ENCODE measurements around the gene CTBP2. TPM values are rescaled to one million over a fixed set of nuclear protein-coding genes. Genes with fewer than 3 reads are reported as not detected.
"Not testable (repeated sequence)": the region's sequence is repeated elsewhere in the genome, so short reads cannot be mapped to it uniquely, and the experiment has no call there.

CTBP2 gene
- total RNA-seq, 2 experiments from 2014 or later, result 0.19 to 0.42 TPM

DNA sequence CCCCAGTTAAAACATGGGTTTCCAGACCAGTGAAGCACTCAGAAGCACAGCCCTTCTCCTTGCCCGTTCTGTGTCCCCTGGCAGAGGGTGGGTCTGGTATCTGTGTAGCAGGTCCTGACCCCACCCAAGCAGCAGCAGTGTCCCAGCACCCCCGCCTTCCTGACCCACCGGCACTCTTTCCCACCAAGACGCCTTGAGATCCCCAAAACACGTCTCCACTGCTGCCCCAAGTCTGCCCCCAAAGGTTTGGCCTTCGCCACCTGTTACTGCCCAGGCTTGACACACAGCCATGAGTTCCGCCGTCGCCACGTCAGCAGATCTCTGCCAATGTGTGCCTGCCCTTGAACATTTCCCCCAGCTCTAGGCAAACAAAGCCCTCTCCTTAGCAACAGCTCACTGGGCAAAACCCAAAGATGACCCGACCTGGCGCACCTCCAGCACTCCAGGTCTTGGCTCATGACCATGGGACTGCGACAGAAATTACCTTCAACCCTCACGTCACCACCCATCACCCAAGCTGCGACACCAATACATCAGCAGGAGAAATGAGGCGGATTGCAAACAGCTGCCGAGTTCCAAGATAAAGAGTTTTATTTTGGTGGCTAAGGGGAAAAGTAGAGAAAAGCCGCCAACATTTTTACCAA lies 75.6 kb downstream of the CTBP2 start:
- intact Hi-C loops (cut with micrococcal nuclease), result no loop called here
- H3K36me3 Mint-ChIP-seq (ENCODE audit: low read depth), result no peaks in the 10 kb centered on the region
- H3K9me3 Mint-ChIP-seq, result no peaks in the 10 kb centered on the region
- CTCF ChIA-PET, result interaction anchor here (0.9 kb wide), 1 partner anchor 164 kb away, joined by 3 read pairs; no protein-coding TSS in a partner anchor
- DNase-seq, result no peak
- no peaks in the 10 kb centered on the region for H3K4me1 Mint-ChIP-seq (ENCODE audit: low read depth)
- no peak overlapping the region for H3K4me3 Mint-ChIP-seq
- H3K27me3 Mint-ChIP-seq (ENCODE audit: low read depth), result no peaks in the 10 kb centered on the region
- no peak overlapping the region for H3K27ac Mint-ChIP-seq

DNA sequence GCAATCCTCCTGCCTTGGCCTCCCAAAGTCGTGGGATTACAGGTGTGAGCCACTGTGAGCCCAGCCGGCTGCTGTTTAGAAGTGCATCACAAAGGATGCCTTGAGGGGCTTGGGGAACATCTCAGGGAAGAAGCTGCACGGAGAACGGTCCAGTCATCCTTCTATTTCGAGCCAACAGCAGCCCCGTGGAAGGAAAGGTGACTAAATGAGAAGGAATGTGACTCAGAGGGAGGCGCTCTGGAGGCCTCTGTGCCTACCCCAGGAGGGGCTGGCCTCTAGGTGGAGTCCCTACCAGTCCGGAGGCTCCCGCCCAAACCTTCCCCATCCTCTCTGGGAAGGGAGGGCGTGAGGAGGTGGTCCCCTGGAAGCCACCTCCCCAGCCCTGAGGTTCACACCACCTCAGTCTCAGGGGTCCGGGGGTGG lies 76.2 kb downstream of the CTBP2 start:
- no peak for DNase-seq
- Mint-ChIP-seq H3K9me3 (no peaks in the 10 kb centered on the region), H3K27ac (no peak overlapping the region), H3K27me3 (ENCODE audit: low read depth) (no peaks in the 10 kb centered on the region), H3K4me1 (ENCODE audit: low read depth) (no peaks in the 10 kb centered on the region), H3K36me3 (ENCODE audit: low read depth) (no peaks in the 10 kb centered on the region), H3K4me3 (no peak overlapping the region)
- CTCF ChIA-PET, result no interaction called here
- intact Hi-C loops (cut with micrococcal nuclease), result no loop called here

- H3K27ac Mint-ChIP-seq, result no peak overlapping the region
- no peak overlapping the region for H3K4me3 Mint-ChIP-seq
- H3K9me3 Mint-ChIP-seq, result no peaks in the 10 kb centered on the region
- H3K36me3 Mint-ChIP-seq (ENCODE audit: low read depth), result no peaks in the 10 kb centered on the region
- CTCF ChIA-PET, result no interaction called here
- intact Hi-C loops (cut with micrococcal nuclease), result no loop called here
- no peak for DNase-seq
- no peaks in the 10 kb centered on the region for H3K27me3 Mint-ChIP-seq (ENCODE audit: low read depth)
- H3K4me1 Mint-ChIP-seq (ENCODE audit: low read depth), result no peaks in the 10 kb centered on the region
Measured at GRCh38 chr10:125083576-125083920, 76.8 kb downstream of the CTBP2 start.

DNA sequence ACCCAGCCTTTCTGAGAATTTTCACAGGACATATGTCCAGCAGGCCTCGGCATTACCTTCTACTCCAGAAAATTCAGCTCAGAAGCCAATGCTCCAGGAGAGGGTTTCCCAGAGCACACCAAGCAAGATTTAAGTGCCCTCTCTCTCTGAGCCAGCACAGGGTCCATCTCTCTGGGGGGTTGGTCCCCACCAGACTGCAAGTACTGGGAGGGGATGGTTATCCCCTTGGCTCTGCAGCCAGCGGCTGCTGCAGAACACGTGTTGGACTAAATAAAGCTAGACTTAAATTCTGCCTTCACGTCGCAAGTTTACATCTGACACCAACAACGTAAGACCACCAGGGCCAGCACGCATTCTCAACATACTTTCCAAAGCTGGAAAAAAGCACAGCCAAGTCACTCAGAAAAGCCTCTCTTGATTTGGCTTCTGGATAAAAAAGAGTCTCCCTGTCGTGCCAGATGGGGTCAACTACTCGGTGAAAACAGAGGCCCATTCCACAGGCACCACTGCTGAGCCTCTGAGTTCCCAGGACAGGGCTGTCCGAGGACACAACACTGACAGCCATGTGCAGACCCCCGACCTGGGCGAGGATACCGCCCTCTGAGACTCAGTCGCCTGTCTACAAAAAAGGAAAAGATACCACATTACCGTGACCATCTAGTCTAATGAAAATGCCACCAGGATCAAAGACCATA lies 77.3 kb downstream of the CTBP2 start:
- CTCF ChIA-PET, result no interaction called here
- no peak for DNase-seq
- H3K9me3 Mint-ChIP-seq, result no peaks in the 10 kb centered on the region
- H3K36me3 Mint-ChIP-seq (ENCODE audit: low read depth), result no peaks in the 10 kb centered on the region
- no peak overlapping the region for H3K27ac Mint-ChIP-seq
- H3K27me3 Mint-ChIP-seq (ENCODE audit: low read depth), result no peaks in the 10 kb centered on the region
- intact Hi-C loops (cut with micrococcal nuclease), result no loop called here
- no peaks in the 10 kb centered on the region for H3K4me1 Mint-ChIP-seq (ENCODE audit: low read depth)
- H3K4me3 Mint-ChIP-seq, result no peak overlapping the region

DNA sequence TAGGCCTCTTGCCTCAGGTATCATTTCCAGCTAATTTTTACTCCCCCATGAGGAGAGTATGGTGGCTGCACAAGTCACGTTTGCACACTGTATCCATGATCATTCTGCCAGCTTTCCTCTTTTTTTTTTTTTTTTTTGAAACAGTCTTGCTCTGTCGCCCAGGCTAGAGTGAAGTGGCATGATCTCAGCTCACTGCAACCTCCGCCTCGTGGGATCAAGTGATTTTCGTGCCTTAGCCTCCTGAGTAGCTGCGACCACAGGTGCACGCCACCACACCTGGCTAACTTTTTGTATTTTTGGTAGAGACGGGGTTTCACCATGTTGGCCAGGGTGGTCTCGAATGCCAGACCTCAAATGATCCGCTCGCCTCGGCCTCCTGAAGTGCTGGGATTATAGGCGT lies 77.9 kb downstream of the CTBP2 start:
- CTCF ChIA-PET; H3K36me3 Mint-ChIP-seq (ENCODE audit: low read depth); DNase-seq; H3K9me3 Mint-ChIP-seq; intact Hi-C loops (cut with micrococcal nuclease); H3K4me1 Mint-ChIP-seq (ENCODE audit: low read depth); H3K27ac Mint-ChIP-seq; H3K4me3 Mint-ChIP-seq; H3K27me3 Mint-ChIP-seq (ENCODE audit: low read depth): not testable (repeated sequence)

- no peaks in the 10 kb centered on the region for H3K9me3 Mint-ChIP-seq
- no peaks in the 10 kb centered on the region for H3K36me3 Mint-ChIP-seq (ENCODE audit: low read depth)
Measured at GRCh38 chr10:125081931-125082330, 78.4 kb downstream of the CTBP2 start.

DNA sequence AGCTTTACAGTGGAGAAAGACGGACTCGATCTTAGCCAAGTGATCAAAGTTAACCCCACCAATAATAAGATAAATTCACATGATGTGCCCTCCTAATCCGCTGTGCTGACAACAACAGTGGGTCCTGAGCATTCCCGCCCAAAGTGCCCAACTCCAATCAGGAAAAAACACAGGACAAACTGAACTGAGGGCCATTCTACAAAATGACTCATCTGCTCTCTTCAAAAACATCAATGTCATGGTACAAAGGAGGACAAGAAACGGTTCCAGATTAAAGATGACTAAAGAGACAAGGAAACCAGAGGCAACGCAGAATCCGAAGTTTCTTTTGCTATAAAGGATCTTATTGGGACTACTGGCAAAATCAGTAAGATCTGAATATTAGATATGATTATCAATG lies 79.4 kb downstream of the CTBP2 start:
- no peaks in the 10 kb centered on the region for H3K4me1 Mint-ChIP-seq (ENCODE audit: low read depth)
- H3K27ac Mint-ChIP-seq, result no peak overlapping the region
- CTCF ChIA-PET, result no interaction called here
- H3K36me3 Mint-ChIP-seq (ENCODE audit: low read depth), result no peaks in the 10 kb centered on the region
- no peaks in the 10 kb centered on the region for H3K9me3 Mint-ChIP-seq
- no peak overlapping the region for H3K4me3 Mint-ChIP-seq
- intact Hi-C loops (cut with micrococcal nuclease), result no loop called here
- no peaks in the 10 kb centered on the region for H3K27me3 Mint-ChIP-seq (ENCODE audit: low read depth)
- no peak for DNase-seq

More at GRCh38 chr10:125081931-125082330, 78.4 kb downstream of the CTBP2 start:
- intact Hi-C loops (cut with micrococcal nuclease), result no loop called here
- CTCF ChIA-PET, result no interaction called here
- Mint-ChIP-seq H3K4me1 (ENCODE audit: low read depth) (no peaks in the 10 kb centered on the region), H3K4me3 (no peak overlapping the region), H3K27ac (no peak overlapping the region), H3K27me3 (ENCODE audit: low read depth) (no peaks in the 10 kb centered on the region)
- DNase-seq, result no peak

DNA sequence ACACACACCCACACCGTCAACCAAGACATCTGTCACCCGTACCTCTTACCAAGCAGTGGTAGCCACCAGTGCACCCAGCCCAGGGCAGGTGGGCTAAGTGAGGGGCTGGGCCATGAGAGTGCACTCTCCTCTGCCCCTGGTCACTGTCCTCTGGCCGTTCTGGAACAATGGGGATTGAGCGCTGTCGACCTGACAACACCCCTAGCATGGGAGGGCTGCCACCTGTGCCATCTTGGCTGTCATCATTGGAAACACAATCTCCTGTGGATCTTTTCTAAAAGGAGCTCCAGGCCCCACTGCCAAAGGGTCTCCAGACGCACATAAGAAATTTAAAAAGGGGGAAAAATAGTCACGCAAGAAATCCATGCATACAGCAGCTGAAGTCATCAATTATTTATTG lies 80.1 kb downstream of the CTBP2 start:
- no peak overlapping the region for H3K4me3 Mint-ChIP-seq
- intact Hi-C loops (cut with micrococcal nuclease), result no loop called here
- H3K27me3 Mint-ChIP-seq (ENCODE audit: low read depth), result no peaks in the 10 kb centered on the region
- no peak for DNase-seq
- no peaks in the 10 kb centered on the region for H3K9me3 Mint-ChIP-seq
- H3K27ac Mint-ChIP-seq, result no peak overlapping the region
- CTCF ChIA-PET, result no interaction called here
- no peaks in the 10 kb centered on the region for H3K36me3 Mint-ChIP-seq (ENCODE audit: low read depth)
- no peaks in the 10 kb centered on the region for H3K4me1 Mint-ChIP-seq (ENCODE audit: low read depth)

DNA sequence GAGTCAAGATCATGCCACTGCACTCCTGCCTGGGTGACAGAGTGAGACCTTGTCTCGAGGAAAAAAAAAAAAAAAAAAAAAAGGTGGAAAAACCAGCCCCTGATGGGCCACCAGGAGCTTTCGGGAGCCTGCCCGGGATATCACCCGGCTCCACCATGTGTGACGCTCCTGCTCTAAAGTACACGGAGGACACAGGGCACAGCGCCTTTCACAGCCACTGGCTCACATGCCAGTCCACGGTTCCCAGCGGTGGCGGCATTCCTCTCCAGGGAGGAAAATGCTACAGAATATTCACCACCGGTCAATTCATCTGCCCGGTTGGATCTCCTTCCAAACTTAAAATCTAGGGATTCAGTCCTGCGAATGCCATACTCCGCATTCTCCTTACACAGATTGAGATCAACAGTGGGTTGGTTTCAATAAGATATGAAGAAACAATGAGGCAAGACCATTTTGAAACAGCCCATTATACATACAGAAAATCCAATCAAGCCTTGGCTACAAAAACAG lies 81.2 kb downstream of the CTBP2 start:
- no peaks in the 10 kb centered on the region for H3K9me3 Mint-ChIP-seq
- H3K4me3 Mint-ChIP-seq, result no peak overlapping the region
- no peak overlapping the region for H3K27ac Mint-ChIP-seq
- CTCF ChIA-PET, result interaction anchor here (0.6 kb wide), 1 partner anchor 1060 kb away, joined by 6 read pairs; no protein-coding TSS in a partner anchor
- H3K27me3 Mint-ChIP-seq (ENCODE audit: low read depth), result no peaks in the 10 kb centered on the region
- H3K4me1 Mint-ChIP-seq (ENCODE audit: low read depth), result no peaks in the 10 kb centered on the region
- no peak for DNase-seq
- intact Hi-C loops (cut with micrococcal nuclease), result no loop called here
- no peaks in the 10 kb centered on the region for H3K36me3 Mint-ChIP-seq (ENCODE audit: low read depth)

DNA sequence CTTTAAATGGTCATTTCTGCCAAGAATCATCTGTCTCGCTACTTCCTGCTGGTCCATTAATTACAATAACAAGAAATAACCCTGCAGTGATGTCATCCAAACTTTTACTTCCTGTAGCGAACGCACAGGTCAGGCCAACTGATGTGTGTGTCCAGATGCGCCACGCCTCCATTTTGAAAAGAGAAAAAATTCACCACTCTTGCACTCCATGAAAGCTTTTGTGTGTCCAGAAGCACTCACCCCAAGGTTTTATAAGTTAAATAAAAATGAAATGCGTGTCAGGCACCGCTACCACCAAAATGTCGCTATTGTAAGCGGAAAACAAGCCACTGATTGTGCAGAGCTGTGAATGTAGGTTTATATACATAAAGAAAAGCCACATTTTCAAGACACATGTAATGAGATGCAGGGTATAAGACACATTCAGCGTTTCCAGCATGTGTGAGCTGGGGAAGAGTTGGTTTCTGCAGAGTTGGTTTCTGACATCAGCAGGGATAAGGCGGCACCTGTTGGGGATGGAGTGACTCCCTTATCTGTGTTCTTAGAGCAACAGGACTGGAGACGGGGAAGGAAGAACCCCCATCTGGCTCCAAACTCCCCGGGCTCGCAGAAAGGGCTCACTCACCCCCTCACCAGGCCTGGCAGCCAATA lies 83.3 kb downstream of the CTBP2 start:
- CTCF ChIA-PET, result no interaction called here
- Mint-ChIP-seq H3K4me1 (ENCODE audit: low read depth) (no peaks in the 10 kb centered on the region), H3K4me3 (no peak overlapping the region), H3K36me3 (ENCODE audit: low read depth) (no peaks in the 10 kb centered on the region), H3K9me3 (no peaks in the 10 kb centered on the region), H3K27ac (no peak overlapping the region), H3K27me3 (ENCODE audit: low read depth) (no peaks in the 10 kb centered on the region)
- intact Hi-C loops (cut with micrococcal nuclease), result no loop called here
- DNase-seq, result no peak

GRCh38 chr10:125076121-125076825 lies 84.1 kb downstream of the CTBP2 start:
- Mint-ChIP-seq H3K27me3 (ENCODE audit: low read depth) (no peaks in the 10 kb centered on the region), H3K9me3 (no peaks in the 10 kb centered on the region), H3K36me3 (ENCODE audit: low read depth) (no peaks in the 10 kb centered on the region), H3K4me3 (no peak overlapping the region), H3K4me1 (ENCODE audit: low read depth) (no peaks in the 10 kb centered on the region), H3K27ac (no peak overlapping the region)
- CTCF ChIA-PET, result no interaction called here
- intact Hi-C loops (cut with micrococcal nuclease), result no loop called here
- no peak for DNase-seq

- intact Hi-C loops (cut with micrococcal nuclease), result no loop called here
- DNase-seq, result no peak
- Mint-ChIP-seq H3K36me3 (ENCODE audit: low read depth) (no peaks in the 10 kb centered on the region), H3K4me1 (ENCODE audit: low read depth) (no peaks in the 10 kb centered on the region), H3K27ac (no peak overlapping the region), H3K27me3 (ENCODE audit: low read depth) (no peaks in the 10 kb centered on the region), H3K4me3 (no peak overlapping the region), H3K9me3 (no peaks in the 10 kb centered on the region)
- CTCF ChIA-PET, result interaction anchor here (0.7 kb wide), 1 partner anchor 11 kb away, joined by 4 read pairs; no protein-coding TSS in a partner anchor
Measured at GRCh38 chr10:125073996-125074395, 86.4 kb downstream of the CTBP2 start.

Measured in activated naive CD4-positive, alpha-beta T cell treated with anti-CD3 and anti-CD28 coated beads for 36 hours (primary cell).